OCI-LY7 (cell line): Measurements from ENCODE around the gene NLGN1. TPM values are rescaled to one million over a fixed set of nuclear protein-coding genes. Genes with fewer than 3 reads are reported as not detected.

Source experiments
- BruUV-seq: library from RNA; stranded (reverse); fragments of 400-500 nt; replicated peaks from 2 replicates; lab custom pipeline; 2021; lab: Mats Ljungman, UMichigan
- CTCF ChIA-PET: fragments of 300-600 bp; sonication (Branson Sonifier 250); formaldehyde crosslinking; loops from one replicate; lab custom pipeline; 2022; ENCODE audit warnings: antibody characterized with exemption; ENCODE audit not compliant: unreplicated experiment; lab: Charles Lee
- POLR2A ChIA-PET: fragments of 300-600 bp; sonication (Branson Sonifier 250); formaldehyde crosslinking; loops from one replicate; lab custom pipeline; 2022; ENCODE audit warnings: antibody characterized with exemption; lab: Charles Lee
- DNase-seq: peaks from one replicate; pipeline ENCODE4 v3.0.0-alpha.2; 2015; ENCODE audit warnings: low spot score
- H2AFZ ChIP-seq: fragments of 200-600 bp; sonication (generic), shearing (Covaris generic); 2 replicates; pipeline ENCODE4 v1.6.1; 2014; ENCODE audit warnings: mild to moderate bottlenecking, antibody characterized with exemption, low read length, moderate library complexity
- H3K27ac ChIP-seq: fragments of 200-600 bp; sonication (generic); 2 replicates; pipeline ENCODE4 v1.5.1; 2014; ENCODE audit warnings: mixed run types, low read depth, mild to moderate bottlenecking, moderate library complexity, low read length, inconsistent platforms; ENCODE audit not compliant: poor library complexity, severe bottlenecking
- H3K36me3 ChIP-seq: fragments of 200-600 bp; sonication (generic); 2 replicates; pipeline ENCODE4 v1.6.1; 2014; ENCODE audit warnings: mild to moderate bottlenecking, antibody characterized with exemption, low read length, moderate library complexity, mixed read lengths; ENCODE audit not compliant: insufficient read depth
- H3K4me1 ChIP-seq: fragments of 200-600 bp; sonication (generic); 2 replicates; pipeline ENCODE4 v1.5.1; 2014; ENCODE audit warnings: mild to moderate bottlenecking, low read length; ENCODE audit not compliant: insufficient read depth, poor library complexity, severe bottlenecking
- H3K4me2 ChIP-seq: fragments of 200-600 bp; sonication (generic); 2 replicates; pipeline ENCODE4 v1.6.1; 2014; ENCODE audit warnings: mild to moderate bottlenecking, low read length
- H3K4me3 ChIP-seq: fragments of 200-600 bp; sonication (generic); 2 replicates; pipeline ENCODE4 v1.5.1; 2014; ENCODE audit warnings: mild to moderate bottlenecking, low read depth, low read length; ENCODE audit not compliant: poor library complexity, severe bottlenecking
- H3K79me2 ChIP-seq: fragments of 200-600 bp; sonication (generic); 2 replicates; pipeline ENCODE4 v1.6.1; 2016; ENCODE audit warnings: low read depth, mild to moderate bottlenecking, low read length, moderate library complexity, mixed read lengths; ENCODE audit not compliant: insufficient read depth
- H3K9me2 ChIP-seq: fragments of 200-600 bp; sonication (generic); 2 replicates; pipeline ENCODE4 v1.6.1; 2016; ENCODE audit warnings: mild to moderate bottlenecking, low read length, mixed read lengths; ENCODE audit not compliant: insufficient read depth
- H3K9me3 ChIP-seq: fragments of 200-600 bp; sonication (generic); 2 replicates; pipeline ENCODE4 v1.6.1; 2014; ENCODE audit warnings: mild to moderate bottlenecking, mixed run types, low read length, mixed read lengths
- H4K20me1 ChIP-seq: fragments of 200-600 bp; sonication (generic); 2 replicates; pipeline ENCODE4 v1.6.1; 2014; ENCODE audit warnings: mild to moderate bottlenecking, antibody characterized with exemption, low read length, moderate library complexity, mixed read lengths; ENCODE audit not compliant: insufficient read depth
- CTCF ChIP-seq: fragments of 200-600 bp; sonication (generic); conservative IDR thresholded peaks from 2 replicates; pipeline ENCODE4 v1.5.1; 2014; ENCODE audit warnings: mild to moderate bottlenecking, antibody characterized with exemption, low read length, moderate library complexity, mixed read lengths
- EZH2phosphoT487 ChIP-seq: fragments of 200-600 bp; sonication (generic); IDR thresholded peaks from 2 replicates; pipeline ENCODE4 v1.6.1; 2018; ENCODE audit warnings: low read depth, borderline replicate concordance, mild to moderate bottlenecking, mixed run types, antibody characterized with exemption, low read length, moderate library complexity, mixed read lengths
- intact Hi-C: fragments of 100-400 bp; cut with micrococcal nuclease; formaldehyde crosslinking; loops from one replicate; pipeline ENCODE4 v1.10.0; 2022; ENCODE audit not compliant: unreplicated experiment
- total RNA-seq, 2 experiments: library from RNA; depleted of rRNA in 1 of 2; stranded (reverse); fragments of >200 nt in 1 of 2; shearing (Covaris generic) in 1 of 2; gene quantifications; 2 replicates each; pipeline ENCODE4 v1.2.3, GENCODE V29; 2014 to 2022

Gene NLGN1
- total RNA-seq, 2 experiments from 2014 or later, result not detected

GRCh38 chr3:173650596-173650995, 253.1 kb downstream of the NLGN1 start:
- no peak for DNase-seq
- BruUV-seq, result no TSS peak
- no peak overlapping the region for H3K4me2 ChIP-seq
- H4K20me1 ChIP-seq, result no peaks in the 10 kb centered on the region
- no peak overlapping the region for H3K4me3 ChIP-seq
- no peaks in the 10 kb centered on the region for H3K4me1 ChIP-seq
- ChIA-PET POLR2A (no interaction called here), CTCF (no interaction called here)
- TF ChIP-seq EZH2phosphoT487 (no peak), CTCF (no peak)
- no peaks in the 10 kb centered on the region for H3K9me3 ChIP-seq
- no peaks in the 10 kb centered on the region for H3K36me3 ChIP-seq
- no peaks in the 10 kb centered on the region for H3K79me2 ChIP-seq
- no peak overlapping the region for H2AFZ ChIP-seq
- intact Hi-C loops, result no loop called here
- no peaks in the 10 kb centered on the region for H3K9me2 ChIP-seq
- H3K27ac ChIP-seq, result no peak overlapping the region

- no peaks in the 10 kb centered on the region for H3K79me2 ChIP-seq
- H4K20me1 ChIP-seq, result no peaks in the 10 kb centered on the region
- no peak overlapping the region for H3K27ac ChIP-seq
- TF ChIP-seq EZH2phosphoT487 (no peak), CTCF (no peak)
- intact Hi-C loops, result no loop called here
- no peaks in the 10 kb centered on the region for H3K9me3 ChIP-seq
- H3K36me3 ChIP-seq, result no peaks in the 10 kb centered on the region
- no peak overlapping the region for H3K4me2 ChIP-seq
- POLR2A ChIA-PET, result interaction anchor here (0.6 kb wide), 1 partner anchor 1689 kb away, joined by 3 read pairs; no protein-coding TSS in a partner anchor
- no peak overlapping the region for H2AFZ ChIP-seq
- DNase-seq, result no peak
- no peaks in the 10 kb centered on the region for H3K9me2 ChIP-seq
- H3K4me1 ChIP-seq, result no peaks in the 10 kb centered on the region
- CTCF ChIA-PET, result no interaction called here
- H3K4me3 ChIP-seq, result no peak overlapping the region
- no TSS peak for BruUV-seq
These were observed 254.5 kb downstream of the NLGN1 start for GRCh38 chr3:173652093-173652492.

GRCh38 chr3:173653781-173654180, 256.2 kb downstream of the NLGN1 start:
- ChIA-PET CTCF (no interaction called here), POLR2A (interaction anchor here (0.8 to 0.9 kb wide), 2 partner anchors 11 to 103 kb away, joined by 3 read pairs; no protein-coding TSS in a partner anchor)
- Histone ChIP-seq H4K20me1 (no peaks in the 10 kb centered on the region), H3K27ac (no peak overlapping the region), H3K4me2 (no peak overlapping the region), H3K9me2 (no peaks in the 10 kb centered on the region), H3K4me1 (no peaks in the 10 kb centered on the region), H3K79me2 (no peaks in the 10 kb centered on the region), H3K4me3 (no peak overlapping the region), H3K36me3 (no peaks in the 10 kb centered on the region), H2AFZ (no peak overlapping the region), H3K9me3 (no peaks in the 10 kb centered on the region)
- intact Hi-C loops, result no loop called here
- DNase-seq, result no peak
- BruUV-seq, result no TSS peak
- TF ChIP-seq EZH2phosphoT487 (no peak), CTCF (no peak)
